Panc1 (cell line): ENCODE results near the gene ZSWIM3. TPM values are rescaled to one million over a fixed set of nuclear protein-coding genes. Genes with fewer than 3 reads are reported as not detected.

Experiments
- ATAC-seq: fragments of 200-7000 bp; cut with Tn5 transposase; 2 replicates; pipeline ENCODE4 v1.9.1; 2020; ENCODE audit warnings: mild to moderate bottlenecking, moderate library complexity
- BruUV-seq: library from RNA; stranded (reverse); fragments of 400-500 nt; replicated peaks from 2 replicates; lab custom pipeline; 2021; lab: Mats Ljungman, UMichigan
- CTCF ChIA-PET: fragments of 300-600 bp; sonication (Branson Sonifier 250); formaldehyde crosslinking; loops from one replicate; lab custom pipeline; 2022; ENCODE audit warnings: antibody characterized with exemption; lab: Charles Lee
- POLR2A ChIA-PET: fragments of 300-600 bp; sonication (Branson Sonifier 250); formaldehyde crosslinking; loops from one replicate; lab custom pipeline; 2022; ENCODE audit warnings: antibody characterized with exemption; lab: Charles Lee
- DNase-seq: peaks from one replicate; pipeline ENCODE4 v3.0.0-alpha.2; 2010; ENCODE audit warnings: low read depth, low spot score
- H3K27ac ChIP-seq: 2 replicates; pipeline ENCODE4 v1.5.1; 2011; ENCODE audit warnings: mild to moderate bottlenecking, low read length, inconsistent platforms
- H3K27me3 ChIP-seq: fragments of 200-500 bp; sonication (Bioruptor generic); 2 replicates; pipeline ENCODE4 v1.6.0; 2014; ENCODE audit warnings: low read length, inconsistent platforms; ENCODE audit not compliant: control insufficient read depth, insufficient read depth
- H3K36me3 ChIP-seq: fragments of 200-500 bp; sonication (Bioruptor generic); 2 replicates; pipeline ENCODE4 v1.5.1; 2014; ENCODE audit warnings: inconsistent platforms, mild to moderate bottlenecking, low read length, moderate library complexity; ENCODE audit not compliant: control insufficient read depth, insufficient read depth
- H3K4me1 ChIP-seq: 2 replicates; pipeline ENCODE4 v1.5.1; 2011; ENCODE audit warnings: inconsistent platforms, mild to moderate bottlenecking, low read length, moderate library complexity; ENCODE audit not compliant: control insufficient read depth, insufficient read depth
- H3K4me3 ChIP-seq, 2 experiments: 2 replicates each; pipeline ENCODE4 v1.5.1; 2011 to 2012; ENCODE audit warnings: low read depth in 2 of 2, low read length in 2 of 2, mild to moderate bottlenecking in 2 of 2, inconsistent platforms in 1 of 2, moderate library complexity in 1 of 2
- H3K9me3 ChIP-seq: fragments of 200-500 bp; sonication (Bioruptor generic); 2 replicates; pipeline ENCODE4 v1.5.1; 2014; ENCODE audit warnings: low read depth, mild to moderate bottlenecking, inconsistent platforms, low read length, moderate library complexity; ENCODE audit not compliant: control insufficient read depth, insufficient read depth
- POLR2AphosphoS5 ChIP-seq: IDR thresholded peaks from 2 replicates; pipeline ENCODE4 v1.6.1; 2012; ENCODE audit warnings: mild to moderate bottlenecking, low read depth, low read length, moderate library complexity
- SIN3A ChIP-seq: IDR thresholded peaks from 2 replicates; pipeline ENCODE4 v1.6.1; 2012; ENCODE audit warnings: low read depth, mild to moderate bottlenecking, low read length, moderate library complexity, borderline replicate concordance; ENCODE audit not compliant: insufficient read depth
- TCF7L2 ChIP-seq: IDR thresholded peaks from 2 replicates; pipeline ENCODE4 v1.6.1; 2011; ENCODE audit warnings: mild to moderate bottlenecking, low read depth, low read length, inconsistent platforms
- in situ Hi-C: cut with HindIII; loops from 2 replicates; pipeline ENCODE4 v1.10.0; 2016; ENCODE audit warnings: low sequenced_read_pairs, low pct_unique_long_range_greater_than_20kb
- intact Hi-C: fragments of 100-400 bp; cut with micrococcal nuclease; formaldehyde crosslinking; loops from one replicate; pipeline ENCODE4 v1.10.0; 2022; ENCODE audit not compliant: unreplicated experiment
- total RNA-seq: library from RNA; stranded (reverse); gene quantifications from one replicate; pipeline ENCODE4 v1.2.1, GENCODE V29; 2021; ENCODE audit not compliant: unreplicated experiment
- TF ChIP-seq, protein P1 (sequence below), 2 experiments: IDR thresholded peaks; 2 replicates each; pipeline ENCODE4 v1.6.1; 2011 to 2012; ENCODE audit warnings: low read depth in 2 of 2, control low read depth in 1 of 2, low read length in 1 of 2, mild to moderate bottlenecking in 1 of 2, moderate library complexity in 1 of 2; ENCODE audit not compliant: insufficient read depth in 1 of 2
- TF ChIP-seq, protein P2 (sequence below): fragments of 450-650 bp; IDR thresholded peaks from 2 replicates; pipeline ENCODE4 v1.5.1; 2017; ENCODE audit warnings: mild to moderate bottlenecking

The ZSWIM3 gene
- total RNA-seq, 1 experiment from 2014 or later = 3.6 TPM

- no peaks in the 10 kb centered on the region for H3K9me3 ChIP-seq
- H3K4me3 ChIP-seq = no peak overlapping the region
- H3K36me3 ChIP-seq = no peaks in the 10 kb centered on the region
- in situ Hi-C loops (no loop called here), intact Hi-C loops (no loop called here)
- no peaks in the 10 kb centered on the region for H3K4me1 ChIP-seq
- TF ChIP-seq, protein P1, sequence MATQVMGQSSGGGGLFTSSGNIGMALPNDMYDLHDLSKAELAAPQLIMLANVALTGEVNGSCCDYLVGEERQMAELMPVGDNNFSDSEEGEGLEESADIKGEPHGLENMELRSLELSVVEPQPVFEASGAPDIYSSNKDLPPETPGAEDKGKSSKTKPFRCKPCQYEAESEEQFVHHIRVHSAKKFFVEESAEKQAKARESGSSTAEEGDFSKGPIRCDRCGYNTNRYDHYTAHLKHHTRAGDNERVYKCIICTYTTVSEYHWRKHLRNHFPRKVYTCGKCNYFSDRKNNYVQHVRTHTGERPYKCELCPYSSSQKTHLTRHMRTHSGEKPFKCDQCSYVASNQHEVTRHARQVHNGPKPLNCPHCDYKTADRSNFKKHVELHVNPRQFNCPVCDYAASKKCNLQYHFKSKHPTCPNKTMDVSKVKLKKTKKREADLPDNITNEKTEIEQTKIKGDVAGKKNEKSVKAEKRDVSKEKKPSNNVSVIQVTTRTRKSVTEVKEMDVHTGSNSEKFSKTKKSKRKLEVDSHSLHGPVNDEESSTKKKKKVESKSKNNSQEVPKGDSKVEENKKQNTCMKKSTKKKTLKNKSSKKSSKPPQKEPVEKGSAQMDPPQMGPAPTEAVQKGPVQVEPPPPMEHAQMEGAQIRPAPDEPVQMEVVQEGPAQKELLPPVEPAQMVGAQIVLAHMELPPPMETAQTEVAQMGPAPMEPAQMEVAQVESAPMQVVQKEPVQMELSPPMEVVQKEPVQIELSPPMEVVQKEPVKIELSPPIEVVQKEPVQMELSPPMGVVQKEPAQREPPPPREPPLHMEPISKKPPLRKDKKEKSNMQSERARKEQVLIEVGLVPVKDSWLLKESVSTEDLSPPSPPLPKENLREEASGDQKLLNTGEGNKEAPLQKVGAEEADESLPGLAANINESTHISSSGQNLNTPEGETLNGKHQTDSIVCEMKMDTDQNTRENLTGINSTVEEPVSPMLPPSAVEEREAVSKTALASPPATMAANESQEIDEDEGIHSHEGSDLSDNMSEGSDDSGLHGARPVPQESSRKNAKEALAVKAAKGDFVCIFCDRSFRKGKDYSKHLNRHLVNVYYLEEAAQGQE (IDR thresholded peaks at IDR 0.05; ENCODE audit: insufficient read depth in 1 of 2, low read depth in 2 of 2, low read length in 1 of 2) = no peak
- TF ChIP-seq, protein P2, sequence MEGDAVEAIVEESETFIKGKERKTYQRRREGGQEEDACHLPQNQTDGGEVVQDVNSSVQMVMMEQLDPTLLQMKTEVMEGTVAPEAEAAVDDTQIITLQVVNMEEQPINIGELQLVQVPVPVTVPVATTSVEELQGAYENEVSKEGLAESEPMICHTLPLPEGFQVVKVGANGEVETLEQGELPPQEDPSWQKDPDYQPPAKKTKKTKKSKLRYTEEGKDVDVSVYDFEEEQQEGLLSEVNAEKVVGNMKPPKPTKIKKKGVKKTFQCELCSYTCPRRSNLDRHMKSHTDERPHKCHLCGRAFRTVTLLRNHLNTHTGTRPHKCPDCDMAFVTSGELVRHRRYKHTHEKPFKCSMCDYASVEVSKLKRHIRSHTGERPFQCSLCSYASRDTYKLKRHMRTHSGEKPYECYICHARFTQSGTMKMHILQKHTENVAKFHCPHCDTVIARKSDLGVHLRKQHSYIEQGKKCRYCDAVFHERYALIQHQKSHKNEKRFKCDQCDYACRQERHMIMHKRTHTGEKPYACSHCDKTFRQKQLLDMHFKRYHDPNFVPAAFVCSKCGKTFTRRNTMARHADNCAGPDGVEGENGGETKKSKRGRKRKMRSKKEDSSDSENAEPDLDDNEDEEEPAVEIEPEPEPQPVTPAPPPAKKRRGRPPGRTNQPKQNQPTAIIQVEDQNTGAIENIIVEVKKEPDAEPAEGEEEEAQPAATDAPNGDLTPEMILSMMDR = no peak
- TF ChIP-seq TCF7L2 (no peak), SIN3A (no peak), POLR2AphosphoS5 (no peak)
- no peak for DNase-seq
- BruUV-seq = no TSS peak
- ATAC-seq = no peak
- no peaks in the 10 kb centered on the region for H3K27me3 ChIP-seq
- no peak overlapping the region for H3K27ac ChIP-seq
- POLR2A ChIA-PET = no interaction called here
- CTCF ChIA-PET = interaction anchor here (1.6 kb wide), 1 partner anchor 37 kb away, joined by 3 read pairs; no protein-coding TSS in a partner anchor
Observed at GRCh38 chr20:45926731-45927070, 69.3 kb downstream of the ZSWIM3 start.

DNA sequence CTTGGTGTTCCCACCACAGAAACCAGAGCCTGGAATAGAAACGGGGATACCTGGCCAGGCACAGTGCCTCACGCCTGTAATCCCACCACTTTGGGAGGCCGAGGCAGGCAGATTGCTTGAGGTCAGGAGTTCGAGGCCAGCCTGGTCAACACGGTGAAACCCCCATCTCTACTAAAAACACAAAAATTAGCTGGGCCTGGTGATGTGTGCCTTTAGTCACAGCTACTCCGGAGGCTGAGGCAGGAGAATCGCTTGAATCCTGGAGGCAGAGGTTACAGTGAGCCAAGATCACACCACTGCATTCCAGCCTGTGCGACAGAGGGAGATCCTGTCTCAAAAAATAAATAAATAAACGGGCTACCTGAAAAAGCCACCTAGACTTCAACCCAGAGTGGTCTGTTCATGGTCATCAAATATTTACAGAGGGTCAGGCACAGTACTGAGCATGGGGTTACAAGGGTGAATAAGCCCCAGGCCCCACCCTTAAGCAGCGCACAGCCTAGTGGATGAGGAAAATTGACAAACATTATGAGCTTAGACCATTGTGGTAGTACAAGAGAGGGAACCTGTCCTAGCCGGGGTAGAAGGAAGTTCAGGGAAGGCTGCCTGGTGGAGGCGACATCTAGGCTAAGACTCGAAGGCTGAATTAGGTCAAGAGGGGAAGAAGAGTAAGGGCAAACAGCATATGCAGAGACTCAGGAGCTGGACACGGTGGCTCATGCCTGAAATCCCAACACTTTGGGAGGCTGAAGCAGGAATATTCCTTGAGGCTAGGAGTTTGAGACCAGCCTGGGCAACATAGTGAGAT is 69.9 kb downstream of the ZSWIM3 start:
- no TSS peak for BruUV-seq
- ChIA-PET CTCF (interaction anchor here (1.6 kb wide), 1 partner anchor 37 kb away, joined by 3 read pairs; no protein-coding TSS in a partner anchor), POLR2A (no interaction called here)
- no peak overlapping the region for H3K4me3 ChIP-seq
- H3K9me3 ChIP-seq = no peaks in the 10 kb centered on the region
- no peaks in the 10 kb centered on the region for H3K36me3 ChIP-seq
- H3K27me3 ChIP-seq = no peaks in the 10 kb centered on the region
- 0 out of 2 replicates have a peak, but pooled peaks have one; percentile 13 for ATAC-seq
- DNase-seq = no peak
- in situ Hi-C loops (no loop called here), intact Hi-C loops (no loop called here)
- H3K27ac ChIP-seq = no peak overlapping the region
- no peaks in the 10 kb centered on the region for H3K4me1 ChIP-seq
- TF ChIP-seq TCF7L2 (no peak), SIN3A (no peak), POLR2AphosphoS5 (no peak)
- TF ChIP-seq, protein P1 (IDR thresholded peaks at IDR 0.05; ENCODE audit: insufficient read depth in 1 of 2, low read depth in 2 of 2, low read length in 1 of 2) = no peak
- TF ChIP-seq, protein P2 = no peak
